ENCODE measurements around the gene YOD1. TPM values are rescaled to one million over a fixed set of nuclear protein-coding genes. Genes with fewer than 3 reads are reported as not detected.

The YOD1 gene
- total and polyA plus RNA-seq, 7 donors, result 1.2 to 7.8 (median 5.2) TPM

- H3K9me3 ChIP-seq, result no peaks in the 10 kb centered on the region
- H3K4me1 ChIP-seq, result no peaks in the 10 kb centered on the region
- TF ChIP-seq POLR2AphosphoS5 (IDR thresholded peaks at IDR 0.05) (no peak), CTCF (IDR thresholded peaks at IDR 0.05) (no peak), POLR2A (IDR thresholded peaks at IDR 0.05) (no peak), EP300 (IDR thresholded peaks at IDR 0.05) (no peak)
- intact Hi-C loops (cut with DNase I), result no loop called here
- DNase-seq, result no peak
- H3K27ac ChIP-seq, result no peak overlapping the region
- H3K4me3 ChIP-seq, result no peak overlapping the region
- no peaks in the 10 kb centered on the region for H3K27me3 ChIP-seq
- WGBS, 2 donors, result 81 to 88% methylated on average over 17 of the region's 17 CpGs
- H3K36me3 ChIP-seq, result no peaks in the 10 kb centered on the region
Observed at GRCh38 chr1:207089627-207090355, 38.8 kb upstream of the YOD1 start.

GRCh38 chr1:207088701-207089626 lies 38.0 kb upstream of the YOD1 start, which contains the start of gene C4BPB:
Gene C4BPB (plus strand): TSS chr1:207088860. CDS start chr1:207089532, 672 bp downstream.
- no peaks in the 10 kb centered on the region for H3K4me1 ChIP-seq
- no peaks in the 10 kb centered on the region for H3K9me3 ChIP-seq
- H3K36me3 ChIP-seq, result no peaks in the 10 kb centered on the region
- no peak within 1 kb of the TSS for H3K27ac ChIP-seq
- no peaks in the 10 kb centered on the region for H3K27me3 ChIP-seq
- intact Hi-C loops (cut with DNase I), result no loop called here
- no peak within 1 kb of the TSS for H3K4me3 ChIP-seq
- no peak for TF ChIP-seq POLR2AphosphoS5 (IDR thresholded peaks at IDR 0.05)
- no peak for TF ChIP-seq POLR2A (IDR thresholded peaks at IDR 0.05)
- TF ChIP-seq EP300 (IDR thresholded peaks at IDR 0.05), result no peak
- TF ChIP-seq CTCF (IDR thresholded peaks at IDR 0.05), result no peak
- no peak for DNase-seq
- 21 to 48% methylated on average over 9 of the region's 9 CpGs for WGBS, 2 donors

GRCh38 chr1:207088161-207088560 lies 37.2 kb upstream of the YOD1 start:
- no peaks in the 10 kb centered on the region for H3K27me3 ChIP-seq
- TF ChIP-seq POLR2AphosphoS5 (IDR thresholded peaks at IDR 0.05) (no peak), CTCF (IDR thresholded peaks at IDR 0.05) (no peak), POLR2A (IDR thresholded peaks at IDR 0.05) (no peak), EP300 (IDR thresholded peaks at IDR 0.05) (no peak)
- H3K27ac ChIP-seq, result no peak overlapping the region
- intact Hi-C loops (cut with DNase I), result no loop called here
- no peak overlapping the region for H3K4me3 ChIP-seq
- DNase-seq, result no peak
- H3K36me3 ChIP-seq, result no peaks in the 10 kb centered on the region
- H3K9me3 ChIP-seq, result no peaks in the 10 kb centered on the region
- 77 to 80% methylated on average over 2 of the region's 2 CpGs for WGBS, 2 donors
- no peaks in the 10 kb centered on the region for H3K4me1 ChIP-seq

- H3K4me1 ChIP-seq, result no peaks in the 10 kb centered on the region
- intact Hi-C loops (cut with DNase I), result loop anchor here (2.0 kb wide), 1 partner anchor 317 kb away; no protein-coding TSS in a partner anchor
- TF ChIP-seq CTCF (IDR thresholded peaks at IDR 0.05) (no peak), POLR2A (IDR thresholded peaks at IDR 0.05) (no peak), EP300 (IDR thresholded peaks at IDR 0.05) (no peak), POLR2AphosphoS5 (IDR thresholded peaks at IDR 0.05) (no peak)
- no peaks in the 10 kb centered on the region for H3K36me3 ChIP-seq
- WGBS, 2 donors, result 72 to 85% methylated on average over 3 of the region's 3 CpGs
- no peaks in the 10 kb centered on the region for H3K9me3 ChIP-seq
- H3K27ac ChIP-seq, result no peak overlapping the region
- H3K27me3 ChIP-seq, result no peaks in the 10 kb centered on the region
- DNase-seq, result no peak
- no peak overlapping the region for H3K4me3 ChIP-seq
Observed at GRCh38 chr1:207085887-207086286, 34.9 kb upstream of the YOD1 start.

Measured in sigmoid colon (tissue), 7 donors.